NCI-H748 treated with DMSO at 0.1 percent for 48 hours (cell line): Measurements from ENCODE around the gene FBP2.
A peak's percentile ranks its signal among the peaks of the same experiment; 100 is the strongest.
"Not testable (repeated sequence)": the region's sequence is repeated elsewhere in the genome, so short reads cannot be mapped to it uniquely, and the experiment has no call there.

ENCODE experiments used
- DNase-seq: peaks from one replicate; lab custom pipeline; 2025; lab: John Stamatoyannopoulos, UW

Gene FBP2

DNA sequence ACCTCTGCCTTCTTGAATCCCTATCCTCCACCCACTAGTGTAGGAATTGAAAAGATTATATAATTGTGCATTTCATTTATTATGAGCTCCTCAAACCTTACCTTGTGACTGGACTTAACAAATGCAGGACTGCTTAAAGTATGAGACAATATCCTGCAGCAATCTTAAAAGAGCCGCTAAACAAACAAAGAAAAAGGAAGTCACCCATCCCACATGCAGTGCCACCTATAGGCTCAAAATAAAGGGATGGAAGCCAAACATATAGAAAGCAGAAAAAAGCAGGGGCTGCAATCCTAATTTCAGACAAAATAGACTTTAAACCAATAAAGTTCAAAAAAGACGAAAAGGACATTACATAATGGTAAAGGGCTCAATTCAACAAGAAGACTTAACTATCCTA is 30.1 kb downstream of the FBP2 start:
- DNase-seq = no peak

DNA sequence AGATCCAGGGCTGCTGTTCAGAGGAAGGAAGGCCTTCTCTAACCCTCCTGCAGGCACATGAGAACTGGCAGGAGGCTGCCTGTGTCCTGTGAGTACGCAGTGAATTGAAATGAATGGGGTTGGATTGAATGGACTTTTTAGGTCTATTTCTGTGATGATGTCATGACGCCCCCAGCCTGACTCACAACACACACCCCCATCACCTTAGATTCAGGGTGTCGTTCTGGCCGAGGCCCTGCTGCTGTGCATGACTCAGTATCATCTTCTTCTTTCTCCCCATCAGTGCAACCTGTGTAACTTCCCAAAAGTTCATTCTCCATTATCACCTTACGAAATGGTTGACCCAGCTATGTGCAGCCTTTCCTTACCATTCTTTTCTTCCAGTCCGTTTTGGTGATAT is 33.4 kb downstream of the FBP2 start:
- no peak for DNase-seq

DNA sequence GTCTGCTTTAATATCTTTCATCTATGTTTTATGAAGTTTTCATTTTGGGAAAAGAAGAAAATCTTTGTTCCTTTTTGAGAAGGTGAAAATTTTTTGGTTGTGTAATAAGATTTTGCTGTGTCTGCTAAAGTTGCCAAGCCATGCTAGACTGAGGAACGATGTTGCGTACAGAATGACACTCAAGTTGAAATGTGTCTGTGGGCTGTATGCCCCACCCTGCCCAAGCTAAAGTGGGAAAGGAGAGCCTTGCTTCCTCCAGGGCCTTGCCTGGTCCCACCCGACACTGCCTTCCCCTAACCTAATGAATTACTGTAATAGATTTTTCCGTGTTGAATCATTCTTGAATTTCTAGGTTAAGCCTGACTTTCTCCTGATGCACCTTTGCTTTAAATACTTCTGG is 36.2 kb downstream of the FBP2 start:
- DNase-seq = no peak

DNA sequence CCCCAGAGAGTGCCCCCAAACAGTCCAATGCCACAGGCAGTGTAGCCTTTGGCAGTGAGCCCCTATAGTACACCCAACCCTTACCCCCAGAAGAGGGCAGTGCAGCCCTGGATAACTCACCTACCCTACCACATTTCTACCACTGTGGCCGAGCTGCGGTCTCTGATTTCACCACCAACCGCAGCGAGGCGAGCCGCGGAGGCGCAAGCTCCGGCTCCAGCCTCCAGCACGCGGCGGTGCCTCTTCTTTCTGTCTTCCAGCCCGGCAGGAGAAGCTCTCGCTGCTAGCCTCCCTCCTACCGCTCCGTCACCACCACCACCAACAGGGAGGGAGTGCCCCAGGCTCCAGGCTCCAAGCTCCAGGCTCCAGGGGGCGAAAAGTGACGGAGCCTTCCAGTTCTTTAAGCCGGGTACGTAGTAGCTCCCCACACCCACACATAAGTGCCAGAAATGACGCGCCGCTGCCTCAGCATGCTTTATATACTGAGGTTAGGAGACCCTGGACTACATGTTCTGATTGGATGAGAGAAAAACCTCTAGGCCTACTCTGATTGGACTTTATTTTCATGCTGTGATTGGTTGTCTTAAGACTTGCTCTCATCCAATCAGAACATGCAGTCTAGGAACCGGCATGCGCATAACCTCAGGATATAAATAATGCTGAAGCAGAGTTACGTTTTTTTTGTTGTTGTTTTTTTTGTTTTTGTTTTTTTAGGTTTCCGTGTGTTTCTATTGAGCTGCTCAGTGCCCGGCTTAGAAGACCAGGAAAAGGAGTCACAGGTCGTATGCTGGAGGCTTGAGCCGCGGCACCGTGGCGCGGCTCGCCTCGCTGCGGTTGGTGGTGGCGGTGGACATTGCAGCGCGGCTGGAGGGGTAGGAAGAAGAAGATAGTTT is 38.9 kb downstream of the FBP2 start, which contains the start of gene PCAT7:
PCAT7 (plus strand) TSS at position 645 of the 893 bp plus-strand sequence.
- peak; percentile 92 for DNase-seq

DNA sequence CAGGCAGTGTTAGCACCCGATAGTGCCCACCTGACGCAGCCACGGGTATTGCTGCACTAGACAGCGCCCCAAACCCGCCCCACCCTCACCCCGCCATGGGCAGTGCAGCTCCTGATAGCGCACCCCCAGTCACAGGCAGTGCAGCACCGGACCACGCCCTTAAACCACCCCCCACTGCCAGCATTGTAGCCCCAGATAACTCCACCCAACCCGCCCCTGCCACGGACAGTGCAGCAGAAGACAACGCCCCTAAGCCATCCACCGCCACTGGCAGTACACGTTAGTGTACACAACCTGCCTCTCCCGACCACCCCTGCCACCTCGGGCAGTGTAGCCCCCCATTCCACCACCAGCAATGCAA is 39.6 kb downstream of the FBP2 start:
- DNase-seq = peak; percentile 75

DNA sequence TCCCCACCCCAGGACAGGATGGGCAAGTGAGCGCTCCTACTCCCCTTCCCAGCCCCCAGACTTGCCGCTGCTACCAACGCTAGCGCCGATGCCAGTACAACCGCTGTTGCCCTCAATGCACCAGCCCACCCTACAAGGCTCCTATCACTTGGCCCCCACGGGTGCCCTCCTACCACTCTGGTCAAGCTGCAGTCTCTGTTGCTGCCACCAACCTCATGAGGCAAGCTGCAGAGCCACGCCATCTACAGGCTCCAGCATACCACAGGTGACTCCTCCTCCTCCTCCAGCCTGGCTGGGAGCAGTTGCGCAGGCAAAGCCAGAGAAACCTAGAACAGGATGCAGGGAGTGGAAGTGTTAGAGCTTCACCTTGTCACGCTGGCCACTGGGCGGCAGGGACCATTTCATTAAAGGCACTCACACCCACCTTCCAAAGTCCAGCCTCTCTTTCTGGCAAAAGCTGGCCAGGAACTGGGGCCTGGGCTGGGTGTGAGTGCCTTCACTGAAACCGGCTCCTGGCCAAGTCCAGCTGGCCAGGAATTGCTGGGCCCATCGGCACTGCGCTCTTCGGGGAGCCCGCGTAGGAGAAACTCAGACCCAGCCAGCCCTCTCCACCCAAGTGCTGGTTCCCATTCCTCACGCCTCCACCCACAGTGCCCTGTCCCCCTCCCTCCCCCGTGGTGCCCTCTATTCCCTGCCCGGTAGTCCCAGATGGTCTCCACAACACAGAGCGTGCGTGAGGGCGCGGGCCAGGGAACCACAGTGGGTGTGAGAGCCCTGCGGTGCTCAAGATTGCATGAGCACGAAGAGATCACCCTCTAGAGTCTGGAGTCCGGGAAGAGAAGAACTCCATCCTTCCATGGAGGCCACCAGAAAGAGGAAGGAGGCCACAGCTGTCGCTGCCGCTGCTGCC is 40.3 kb downstream of the FBP2 start:
- DNase-seq = no peak

DNA sequence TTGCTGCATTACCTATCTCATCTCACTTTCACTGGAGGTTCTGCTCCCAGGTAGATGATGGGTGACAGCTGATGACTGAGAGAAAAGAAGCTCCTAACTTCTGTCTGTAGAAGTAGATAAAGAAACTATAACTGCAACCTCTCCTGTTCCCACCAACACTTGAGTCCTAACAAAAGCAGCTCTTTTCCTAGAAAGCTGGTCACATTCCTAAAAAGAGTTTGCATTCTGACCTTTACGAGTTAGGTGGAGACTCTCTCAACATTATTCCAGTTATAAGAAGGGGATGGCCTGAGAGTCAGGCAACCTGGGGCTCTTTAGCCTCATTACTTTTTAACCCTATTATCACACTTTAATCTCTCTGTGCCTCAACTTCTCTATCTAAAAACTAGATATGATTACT is 47.7 kb downstream of the FBP2 start:
- DNase-seq = no peak

DNA sequence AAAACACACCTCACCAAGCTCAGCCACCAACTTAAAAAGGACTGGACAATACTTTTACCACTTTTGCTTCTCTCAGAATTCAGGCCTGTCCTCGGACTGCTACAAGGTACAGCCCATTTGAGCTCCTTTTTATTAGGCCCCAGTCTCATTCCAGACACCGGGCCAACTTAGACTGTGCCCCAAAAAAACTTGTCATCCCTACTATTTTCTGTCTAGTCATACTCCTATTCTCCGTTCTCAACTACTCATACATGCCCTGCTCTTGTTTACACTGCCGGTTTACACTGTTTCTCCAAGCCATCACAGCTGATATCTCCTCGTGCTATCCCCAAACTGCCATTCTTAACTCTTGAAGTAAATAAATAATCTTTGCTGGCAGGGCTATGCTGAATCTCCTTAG is 49.3 kb downstream of the FBP2 start:
- not testable (repeated sequence) for DNase-seq

DNA sequence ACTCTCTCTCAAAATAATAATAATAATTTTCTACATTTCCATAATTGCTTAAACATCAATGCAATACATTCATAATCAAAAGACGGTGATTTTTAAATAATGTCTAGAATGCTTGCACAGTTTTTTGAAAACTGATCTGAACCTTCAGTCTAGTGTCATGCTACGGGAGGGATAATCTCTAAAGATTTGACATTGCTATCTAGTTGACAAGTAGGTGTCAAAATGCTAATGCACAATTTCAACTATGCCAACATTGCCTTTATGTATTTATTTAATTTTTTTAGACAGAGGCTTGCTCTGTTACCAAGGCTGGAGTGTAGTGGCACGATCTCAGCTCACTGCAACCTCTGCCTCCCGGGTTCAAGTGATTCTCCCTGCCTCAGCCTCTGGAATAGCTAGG is 54.7 kb downstream of the FBP2 start:
- DNase-seq = no peak

DNA sequence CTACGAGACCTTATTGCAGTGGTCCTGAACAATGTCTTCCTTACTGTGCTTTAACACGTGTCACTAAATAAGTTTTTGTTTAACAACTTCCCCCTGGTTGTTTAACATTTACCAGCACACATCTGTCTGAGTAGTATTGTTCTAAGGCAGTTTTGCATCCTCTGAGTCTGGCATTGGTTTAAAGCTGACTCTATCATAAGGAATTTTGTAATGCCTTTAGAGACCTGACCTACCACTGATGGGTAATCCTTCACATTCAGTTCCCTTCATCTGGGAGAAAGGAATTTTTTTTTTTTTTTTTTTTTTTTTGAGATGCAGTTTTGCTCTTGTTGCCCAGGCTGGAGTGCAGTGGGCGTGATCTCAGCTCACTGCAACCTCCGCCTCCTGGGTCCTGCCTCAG is 58.7 kb downstream of the FBP2 start:
- no peak for DNase-seq

DNA sequence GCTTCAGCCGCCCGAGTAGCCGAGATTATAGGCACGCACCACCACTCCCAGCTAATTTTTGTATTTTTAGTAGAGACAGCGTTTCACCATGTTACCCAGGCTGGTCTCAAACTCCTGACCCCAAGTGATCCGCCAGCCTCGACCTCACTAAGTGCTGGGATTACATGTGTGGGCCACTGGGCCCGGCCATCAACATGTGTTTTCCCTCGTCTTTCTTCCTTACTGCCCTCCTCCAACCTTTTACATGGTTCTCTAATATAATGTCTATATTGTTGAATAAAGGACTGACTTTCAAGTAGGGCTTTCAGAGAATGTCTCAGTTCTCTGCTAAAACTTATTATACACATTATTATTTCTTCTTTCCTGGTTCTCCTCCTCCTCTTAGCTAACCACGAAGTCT is 60.0 kb downstream of the FBP2 start:
- DNase-seq = no peak

DNA sequence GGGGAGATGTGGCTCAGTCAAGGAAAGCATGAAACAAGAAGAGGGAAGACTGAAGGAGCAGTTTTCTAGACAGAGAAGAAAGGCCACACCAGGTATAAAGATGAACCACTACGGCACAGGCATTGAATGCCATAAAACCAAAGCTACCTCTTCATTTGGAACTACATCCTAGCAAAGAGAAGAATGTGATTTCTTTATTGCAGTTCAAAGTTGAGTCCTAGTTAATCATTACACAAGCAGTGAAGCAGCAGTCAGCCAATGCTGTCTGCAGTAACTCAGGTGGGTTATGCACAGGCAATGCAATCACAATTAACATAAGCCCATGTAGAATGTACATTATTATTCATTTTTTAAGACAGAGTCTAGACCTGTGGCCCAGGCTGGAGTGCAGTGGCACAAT is 60.5 kb downstream of the FBP2 start:
- DNase-seq = no peak

DNA sequence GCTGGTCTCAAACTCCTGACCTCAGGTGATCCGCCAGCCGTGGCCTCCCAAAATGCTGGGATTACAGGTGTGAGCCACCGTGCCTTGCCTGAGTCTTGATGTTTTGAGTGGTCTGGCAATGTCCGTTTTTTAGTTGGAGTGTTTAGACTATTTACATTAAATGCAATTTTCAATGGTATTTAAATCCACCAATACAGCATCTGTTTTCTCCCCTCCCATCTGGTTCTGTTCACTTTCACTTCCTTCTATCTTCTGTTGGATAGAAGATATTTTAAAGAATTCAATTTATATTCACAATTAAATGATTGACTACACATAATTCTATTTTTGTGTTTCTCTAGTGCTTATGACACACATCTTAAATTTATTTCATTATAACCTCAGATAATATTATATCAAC is 64.7 kb downstream of the FBP2 start:
- DNase-seq = no peak

DNA sequence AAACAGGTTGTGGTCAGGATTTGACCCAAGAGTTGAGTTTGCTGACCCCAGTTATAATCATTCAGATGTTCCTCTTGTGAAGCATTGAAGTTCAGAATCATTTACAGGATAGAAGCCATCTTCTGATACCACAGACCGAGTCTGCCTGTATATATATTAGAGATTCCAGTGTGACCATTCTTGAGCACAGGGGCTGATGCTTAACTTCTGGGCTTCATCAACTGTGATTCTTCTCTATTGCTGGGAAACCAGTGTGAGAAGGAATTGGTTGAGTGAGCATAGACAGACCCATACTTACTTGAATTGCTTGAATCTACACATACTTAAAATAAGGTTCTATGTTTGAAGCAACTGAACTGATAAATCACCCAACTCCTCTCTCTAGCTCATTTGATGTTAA is 66.7 kb downstream of the FBP2 start:
- DNase-seq = no peak

DNA sequence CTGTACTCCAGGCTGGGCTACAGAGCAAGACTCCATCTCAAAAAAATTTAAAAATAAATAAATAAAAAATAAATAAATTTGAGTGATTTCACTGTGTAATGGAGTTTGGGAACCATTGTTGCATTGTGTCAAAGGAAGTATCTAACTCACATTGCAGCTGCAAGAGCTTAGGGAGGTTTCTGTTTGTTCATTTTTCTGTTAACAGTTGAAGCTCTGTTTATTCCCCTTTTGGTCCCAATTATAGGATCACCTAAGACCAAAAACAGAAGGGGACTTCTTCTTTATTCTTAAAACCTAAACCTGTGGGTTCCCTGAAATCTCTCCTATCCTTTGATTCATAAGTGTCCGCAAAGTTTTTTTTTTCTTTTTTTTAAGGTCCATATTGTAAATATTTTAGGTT is 67.4 kb downstream of the FBP2 start:
- DNase-seq = no peak

DNA sequence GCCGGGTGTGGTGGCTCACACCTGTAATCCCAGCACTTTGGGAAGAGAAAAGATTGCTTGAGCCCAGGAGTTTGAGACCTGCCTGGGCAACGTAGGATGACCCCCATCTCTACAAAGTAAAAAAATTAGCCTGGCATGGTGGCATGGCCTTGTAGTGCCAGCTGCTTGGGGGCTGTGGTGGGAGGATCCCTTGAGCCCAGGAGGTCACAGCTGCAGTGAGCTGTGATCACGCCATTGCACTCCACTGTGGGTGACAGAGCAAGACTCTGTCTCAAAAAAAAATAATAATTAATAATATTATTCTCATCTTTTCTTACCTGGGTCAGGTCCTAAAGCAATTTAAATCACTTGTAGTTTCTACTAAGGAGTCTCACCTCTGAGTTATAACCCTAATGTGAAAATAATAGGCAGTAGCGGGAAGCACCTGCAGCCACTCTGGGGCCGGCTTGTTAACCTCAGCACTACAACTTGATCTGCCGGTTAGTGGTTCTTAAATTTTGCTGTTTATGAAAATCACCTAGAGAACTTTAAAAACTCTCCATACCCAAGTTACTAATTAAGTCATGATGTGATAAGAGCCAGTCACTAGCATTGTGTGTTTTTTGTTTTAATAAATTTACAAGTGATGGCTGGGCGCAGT is 68.1 kb downstream of the FBP2 start:
- no peak for DNase-seq

DNA sequence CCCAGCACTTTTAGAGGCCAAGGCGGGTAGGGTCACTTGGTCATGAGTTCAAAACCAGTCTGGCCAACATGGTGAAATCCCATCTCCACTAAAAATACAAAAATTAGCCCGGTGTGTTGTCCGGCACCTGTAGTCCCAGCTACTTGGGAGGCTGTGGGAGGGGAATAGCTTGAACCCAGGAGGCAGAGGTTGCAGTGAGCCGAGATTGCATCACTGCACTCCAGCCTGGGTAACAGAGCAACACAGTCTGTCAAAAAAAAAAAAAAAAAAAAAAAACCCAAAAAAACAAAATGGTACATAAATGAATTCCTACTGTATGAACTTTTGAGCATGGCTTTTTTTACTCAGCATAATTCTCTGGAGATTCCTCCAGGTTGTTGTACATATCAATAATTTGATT is 76.4 kb downstream of the FBP2 start:
- DNase-seq = no peak

DNA sequence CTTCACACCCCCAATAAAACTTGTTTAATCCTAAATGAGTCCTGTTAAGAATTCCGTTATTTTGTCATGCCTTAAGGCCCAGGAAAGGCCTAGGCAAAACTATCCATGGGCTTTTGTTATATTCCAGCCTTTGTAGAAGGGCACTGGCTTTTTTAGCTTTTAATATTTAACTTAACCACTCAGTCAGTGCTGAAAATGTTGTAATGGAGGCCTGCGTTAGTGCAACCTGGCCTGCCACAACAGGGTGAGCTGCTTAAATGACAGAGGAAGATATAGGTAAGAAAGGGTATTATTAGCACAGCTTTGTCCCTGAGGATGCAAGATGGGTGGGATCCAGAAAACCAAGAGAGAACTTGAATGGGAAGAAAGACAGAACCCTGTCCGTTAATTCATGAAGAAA is 78.9 kb downstream of the FBP2 start:
- no peak for DNase-seq

DNA sequence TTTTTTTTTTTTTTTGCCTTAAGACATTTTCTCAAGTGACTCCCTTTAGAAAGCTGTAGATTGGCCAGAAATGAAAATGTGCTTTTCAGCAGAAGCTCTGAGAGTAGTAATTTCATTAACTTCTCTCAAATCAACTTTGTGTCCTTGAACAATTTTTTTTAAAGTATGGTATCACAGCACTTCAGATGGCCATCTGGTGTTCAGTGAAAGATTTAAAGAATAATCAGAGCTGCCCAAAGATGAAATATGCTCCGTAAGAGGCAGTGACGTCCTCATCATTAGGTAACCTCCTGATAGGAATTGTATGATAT is 81.7 kb downstream of the FBP2 start:
- no peak for DNase-seq

DNA sequence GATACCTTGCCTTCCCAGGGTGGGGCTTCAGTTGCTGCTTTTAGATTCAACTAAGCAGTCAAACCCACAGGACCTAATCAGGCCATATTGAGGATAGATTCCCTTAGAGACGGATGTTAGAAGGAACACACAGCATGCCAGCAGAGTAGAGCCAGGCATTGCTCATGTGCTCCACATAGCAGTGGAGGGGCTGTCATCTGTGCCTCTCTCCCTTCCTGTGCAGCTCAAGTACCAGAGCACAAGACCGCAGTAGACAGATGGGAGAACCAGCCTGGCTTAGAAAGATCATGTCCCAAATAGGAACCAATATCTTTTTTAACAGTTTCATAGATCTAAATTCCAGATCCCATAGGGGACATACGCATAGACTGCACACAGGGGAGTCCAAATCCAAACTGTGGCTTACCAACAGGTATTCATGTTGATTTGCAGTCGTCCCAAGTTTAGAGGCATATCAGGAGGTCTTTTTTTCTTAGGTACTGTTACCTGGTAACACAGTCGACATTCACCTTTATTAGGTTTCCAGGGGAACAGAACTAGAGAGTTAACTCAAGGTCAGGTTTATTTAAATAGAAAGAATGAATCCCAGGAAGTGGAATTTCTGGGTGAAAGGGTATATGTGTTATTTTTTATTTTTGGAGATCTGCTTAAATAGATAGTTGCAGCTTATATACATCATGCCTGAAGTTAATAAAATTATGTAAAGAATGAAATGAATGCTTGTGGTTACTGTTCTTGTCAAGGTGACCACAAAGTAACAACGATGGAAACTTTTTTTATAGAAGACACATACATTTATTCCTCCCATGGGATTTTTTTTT is 82.3 kb downstream of the FBP2 start:
- DNase-seq = no peak
